ENCODE measurements around the gene TDO2. TPM values are rescaled to one million over a fixed set of nuclear protein-coding genes. Genes with fewer than 3 reads are reported as not detected.

TDO2 gene
- total RNA-seq, 2 experiments from 2014 or later, result not detected

- intact Hi-C loops (cut with micrococcal nuclease; ENCODE audit: unreplicated experiment), result no loop called here
- Histone ChIP-seq H3K36me3 (ENCODE audit: insufficient read depth, low read length) (no peaks in the 10 kb centered on the region), H3K4me3 (ENCODE audit: low read depth, low read length, poor library complexity, severe bottlenecking) (no peak overlapping the region), H3K9me3 (ENCODE audit: low read length) (no peaks in the 10 kb centered on the region), H2AFZ (ENCODE audit: low read length) (no peak overlapping the region), H3K4me2 (ENCODE audit: low read length) (no peak overlapping the region), H3K27ac (ENCODE audit: low read depth, low read length, poor library complexity, severe bottlenecking) (no peak overlapping the region), H4K20me1 (ENCODE audit: insufficient read depth, low read length) (no peaks in the 10 kb centered on the region), H3K79me2 (ENCODE audit: insufficient read depth, low read depth, low read length) (no peaks in the 10 kb centered on the region), H3K4me1 (ENCODE audit: insufficient read depth, low read length, poor library complexity, severe bottlenecking) (no peaks in the 10 kb centered on the region), H3K9me2 (ENCODE audit: insufficient read depth, low read length) (no peaks in the 10 kb centered on the region)
- no TSS peak for BruUV-seq (replicated peaks)
- ChIA-PET POLR2A (interaction anchor here (1.3 kb wide), 1 partner anchor 10 kb away, joined by 4 read pairs; no protein-coding TSS in a partner anchor), CTCF (ENCODE audit: unreplicated experiment) (no interaction called here)
- no peak for DNase-seq (ENCODE audit: low spot score)
- TF ChIP-seq, protein P1, sequence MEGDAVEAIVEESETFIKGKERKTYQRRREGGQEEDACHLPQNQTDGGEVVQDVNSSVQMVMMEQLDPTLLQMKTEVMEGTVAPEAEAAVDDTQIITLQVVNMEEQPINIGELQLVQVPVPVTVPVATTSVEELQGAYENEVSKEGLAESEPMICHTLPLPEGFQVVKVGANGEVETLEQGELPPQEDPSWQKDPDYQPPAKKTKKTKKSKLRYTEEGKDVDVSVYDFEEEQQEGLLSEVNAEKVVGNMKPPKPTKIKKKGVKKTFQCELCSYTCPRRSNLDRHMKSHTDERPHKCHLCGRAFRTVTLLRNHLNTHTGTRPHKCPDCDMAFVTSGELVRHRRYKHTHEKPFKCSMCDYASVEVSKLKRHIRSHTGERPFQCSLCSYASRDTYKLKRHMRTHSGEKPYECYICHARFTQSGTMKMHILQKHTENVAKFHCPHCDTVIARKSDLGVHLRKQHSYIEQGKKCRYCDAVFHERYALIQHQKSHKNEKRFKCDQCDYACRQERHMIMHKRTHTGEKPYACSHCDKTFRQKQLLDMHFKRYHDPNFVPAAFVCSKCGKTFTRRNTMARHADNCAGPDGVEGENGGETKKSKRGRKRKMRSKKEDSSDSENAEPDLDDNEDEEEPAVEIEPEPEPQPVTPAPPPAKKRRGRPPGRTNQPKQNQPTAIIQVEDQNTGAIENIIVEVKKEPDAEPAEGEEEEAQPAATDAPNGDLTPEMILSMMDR (conservative IDR thresholded peaks at IDR 0.05; ENCODE audit: low read length), result no peak
- TF ChIP-seq EZH2phosphoT487 (IDR thresholded peaks at IDR 0.05; ENCODE audit: borderline replicate concordance, low read depth, low read length), result no peak
Measured at GRCh38 chr4:155899891-155900290, 3.6 kb upstream of the TDO2 start.

DNA sequence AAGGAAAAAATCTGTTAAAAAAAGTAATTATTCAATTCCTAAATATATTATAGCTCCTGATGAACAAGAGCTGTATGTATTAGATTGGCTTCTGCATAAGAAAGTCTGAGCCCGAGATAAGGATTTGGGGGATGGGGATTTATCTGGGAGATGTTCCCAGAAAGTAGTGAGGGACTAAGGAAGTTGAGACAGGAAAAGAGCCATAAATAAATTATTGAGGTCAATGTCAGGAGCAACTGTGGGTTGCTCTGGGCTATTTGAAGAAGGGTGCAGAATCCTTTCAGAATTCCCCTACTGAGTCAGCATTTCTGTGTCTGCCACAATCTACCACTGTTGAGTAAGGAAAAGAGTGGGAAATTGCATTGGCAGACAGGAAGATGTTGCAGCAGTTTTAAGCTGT lies 3.1 kb upstream of the TDO2 start:
- no peaks in the 10 kb centered on the region for H4K20me1 ChIP-seq (ENCODE audit: insufficient read depth, low read length)
- no peaks in the 10 kb centered on the region for H3K79me2 ChIP-seq (ENCODE audit: insufficient read depth, low read depth, low read length)
- H3K4me2 ChIP-seq (ENCODE audit: low read length), result no peak overlapping the region
- intact Hi-C loops (cut with micrococcal nuclease; ENCODE audit: unreplicated experiment), result no loop called here
- ChIA-PET CTCF (ENCODE audit: unreplicated experiment) (no interaction called here), POLR2A (interaction anchor here (1.3 kb wide), 1 partner anchor 11 kb away, joined by 4 read pairs; no protein-coding TSS in a partner anchor)
- H3K4me3 ChIP-seq (ENCODE audit: low read depth, low read length, poor library complexity, severe bottlenecking), result no peak overlapping the region
- no peak overlapping the region for H3K27ac ChIP-seq (ENCODE audit: low read depth, low read length, poor library complexity, severe bottlenecking)
- H3K9me3 ChIP-seq (ENCODE audit: low read length), result no peaks in the 10 kb centered on the region
- no peak overlapping the region for H2AFZ ChIP-seq (ENCODE audit: low read length)
- no peaks in the 10 kb centered on the region for H3K4me1 ChIP-seq (ENCODE audit: insufficient read depth, low read length, poor library complexity, severe bottlenecking)
- DNase-seq (ENCODE audit: low spot score), result no peak
- TF ChIP-seq EZH2phosphoT487 (IDR thresholded peaks at IDR 0.05; ENCODE audit: borderline replicate concordance, low read depth, low read length), result no peak
- TF ChIP-seq, protein P1 (conservative IDR thresholded peaks at IDR 0.05; ENCODE audit: low read length), result no peak
- BruUV-seq (replicated peaks), result no TSS peak
- no peaks in the 10 kb centered on the region for H3K36me3 ChIP-seq (ENCODE audit: insufficient read depth, low read length)
- H3K9me2 ChIP-seq (ENCODE audit: insufficient read depth, low read length), result no peaks in the 10 kb centered on the region

GRCh38 chr4:155901013-155901412 lies 2.5 kb upstream of the TDO2 start:
- Histone ChIP-seq H3K79me2 (ENCODE audit: insufficient read depth, low read depth, low read length) (no peaks in the 10 kb centered on the region), H2AFZ (ENCODE audit: low read length) (no peak overlapping the region), H3K36me3 (ENCODE audit: insufficient read depth, low read length) (no peaks in the 10 kb centered on the region), H4K20me1 (ENCODE audit: insufficient read depth, low read length) (no peaks in the 10 kb centered on the region), H3K27ac (ENCODE audit: low read depth, low read length, poor library complexity, severe bottlenecking) (no peak overlapping the region), H3K4me3 (ENCODE audit: low read depth, low read length, poor library complexity, severe bottlenecking) (no peak overlapping the region), H3K4me2 (ENCODE audit: low read length) (no peak overlapping the region), H3K9me3 (ENCODE audit: low read length) (no peaks in the 10 kb centered on the region), H3K9me2 (ENCODE audit: insufficient read depth, low read length) (no peaks in the 10 kb centered on the region), H3K4me1 (ENCODE audit: insufficient read depth, low read length, poor library complexity, severe bottlenecking) (no peaks in the 10 kb centered on the region)
- TF ChIP-seq EZH2phosphoT487 (IDR thresholded peaks at IDR 0.05; ENCODE audit: borderline replicate concordance, low read depth, low read length), result no peak
- TF ChIP-seq, protein P1 (conservative IDR thresholded peaks at IDR 0.05; ENCODE audit: low read length), result no peak
- intact Hi-C loops (cut with micrococcal nuclease; ENCODE audit: unreplicated experiment), result no loop called here
- ChIA-PET CTCF (ENCODE audit: unreplicated experiment) (no interaction called here), POLR2A (no interaction called here)
- BruUV-seq (replicated peaks), result no TSS peak
- no peak for DNase-seq (ENCODE audit: low spot score)

Measured in OCI-LY7 (cell line).